HepG2 (cell line): ENCODE data around the gene OR5H1. TPM values are rescaled to one million over a fixed set of nuclear protein-coding genes. Genes with fewer than 3 reads are reported as not detected.

Experiments used
- ATAC-seq: fragments of 200-7000 bp; cut with Tn5 transposase; 3 replicates; pipeline ENCODE4 v1.9.1; 2020; ENCODE audit warnings: mild to moderate bottlenecking, moderate library complexity
- Bru-seq: library from RNA; stranded (reverse); fragments of 400-500 nt; gene quantifications from one replicate; lab custom pipeline; 2021; lab: Mats Ljungman, UMichigan
- BruChase-seq, 2 experiments: library from RNA; stranded (reverse); fragments of 400-500 nt; gene quantifications; one replicate each; lab custom pipeline; 2021; lab: Mats Ljungman, UMichigan
- BruUV-seq: library from RNA; stranded (reverse); fragments of 400-500 nt; replicated peaks from 2 replicates; lab custom pipeline; 2021; lab: Mats Ljungman, UMichigan
- CTCF ChIA-PET: fragments of 300-600 bp; formaldehyde crosslinking; extraction: SDS; loops from one replicate; lab custom pipeline; 2021; ENCODE audit warnings: low total read pairs, inconsistent platforms, low intra/inter-chr PET ratio; lab: Yijun Ruan, JAX
- POLR2A ChIA-PET: fragments of 350-600 bp; sonication (Branson Sonifier 250); formaldehyde crosslinking; loops from one replicate; lab custom pipeline; 2020; ENCODE audit warnings: antibody characterized with exemption, inconsistent platforms; lab: Yijun Ruan, JAX
- DNase-seq: peaks from one replicate; pipeline ENCODE4 v3.0.0-alpha.2; 2015; ENCODE audit warnings: low spot score
- FAIRE-seq: peaks from 3 replicates; lab custom pipeline; 2011; peaks lifted over from hg19 to GRCh38; lab: Jason Lieb, UNC
- H2AFZ ChIP-seq: one replicate; pipeline ENCODE4 v1.6.1; 2011; ENCODE audit warnings: low read length, inconsistent platforms
- H3K27ac ChIP-seq: fragments of 300-600 bp; 3 replicates; pipeline ENCODE4 v1.8.0; 2011; ENCODE audit warnings: mixed run types, mild to moderate bottlenecking, mixed read lengths, low read length, inconsistent platforms; ENCODE audit not compliant: insufficient read depth; ENCODE audit errors: extremely low read length
- H3K27me3 ChIP-seq, 2 experiments: fragments of 200-600 bp in 1 of 2; 2 replicates in 1 of 2; 3 replicates in 1 of 2; pipeline versions ENCODE4 v1.6.0 to v1.8.0; 2011; ENCODE audit warnings: low read length in 2 of 2, mild to moderate bottlenecking in 2 of 2, moderate library complexity in 2 of 2, inconsistent platforms in 1 of 2; ENCODE audit not compliant: insufficient read depth in 2 of 2, control insufficient read depth in 1 of 2
- H3K36me3 ChIP-seq, 2 experiments: fragments of 200-600 bp in 1 of 2; replicated peaks in 1 of 2; 2 replicates in 1 of 2; 3 replicates in 1 of 2; pipeline versions ENCODE4 v1.5.1 to v1.8.0; 2011; ENCODE audit warnings: low read length in 2 of 2, inconsistent platforms in 1 of 2; ENCODE audit not compliant: insufficient read depth in 2 of 2, control insufficient read depth in 1 of 2
- H3K4me1 ChIP-seq: 2 replicates; pipeline ENCODE4 v1.5.1; 2012; ENCODE audit warnings: low read length, inconsistent platforms; ENCODE audit not compliant: insufficient read depth
- H3K4me2 ChIP-seq: 2 replicates; pipeline ENCODE4 v1.6.0; 2011; ENCODE audit warnings: low read depth, low read length, inconsistent platforms
- H3K4me3 ChIP-seq, 3 experiments: fragments of 200-600 bp in 1 of 3; sonication (generic), shearing (Covaris generic) in 1 of 3; replicated peaks in 1 of 3; 2 replicates each; pipeline ENCODE4 v1.5.1; 2011 to 2016; ENCODE audit warnings: low read length in 3 of 3, inconsistent platforms in 2 of 3, low read depth in 2 of 3, mild to moderate bottlenecking in 2 of 3, control low read depth in 1 of 3, mixed read lengths in 1 of 3; ENCODE audit not compliant: insufficient read depth in 1 of 3
- H3K79me2 ChIP-seq: one replicate; pipeline ENCODE4 v1.6.1; 2011; ENCODE audit warnings: low read length, inconsistent platforms; ENCODE audit not compliant: insufficient read depth
- H3K9ac ChIP-seq: 2 replicates; pipeline ENCODE4 v1.6.0; 2011; ENCODE audit warnings: mild to moderate bottlenecking, low read depth, low read length, inconsistent platforms; ENCODE audit not compliant: insufficient read depth
- H3K9me3 ChIP-seq: 2 replicates; pipeline ENCODE4 v1.5.1; 2012; ENCODE audit warnings: mild to moderate bottlenecking, low read length
- H4K20me1 ChIP-seq: 2 replicates; pipeline ENCODE4 v1.6.0; 2011; ENCODE audit warnings: inconsistent platforms, mild to moderate bottlenecking, low read length, moderate library complexity; ENCODE audit not compliant: insufficient read depth
- AGO1 ChIP-seq: fragments of 200-400 bp; formaldehyde crosslinking; IDR thresholded peaks from 2 replicates; pipeline ENCODE4 v1.6.1; 2017; ENCODE audit warnings: mild to moderate bottlenecking, low read depth, low read length, moderate library complexity; ENCODE audit not compliant: poor library complexity, severe bottlenecking
- CC2D1A ChIP-seq: sonication (generic); formaldehyde crosslinking; IDR thresholded peaks from 2 replicates; pipeline ENCODE4 v1.8.1; 2023; ENCODE audit warnings: mild to moderate bottlenecking, missing genetic modification reagents
- HCFC1 ChIP-seq: fragments of 150-350 bp; IDR thresholded peaks from 2 replicates; pipeline ENCODE4 v1.6.1; 2014; ENCODE audit warnings: low read depth, low read length
- HDAC6 ChIP-seq: fragments of 200-600 bp; sonication (generic); IDR thresholded peaks from 2 replicates; pipeline ENCODE4 v1.7.0; 2017; ENCODE audit warnings: mild to moderate bottlenecking, antibody characterized with exemption, low read length, low read depth
- HES4 ChIP-seq: sonication (generic); formaldehyde crosslinking; IDR thresholded peaks from 2 replicates; pipeline ENCODE4 v1.9.0; 2021; ENCODE audit warnings: mild to moderate bottlenecking, missing genetic modification reagents, borderline replicate concordance
- HOXA9 ChIP-seq: sonication (generic); formaldehyde crosslinking; IDR thresholded peaks from 2 replicates; pipeline ENCODE4 v1.8.1; 2022; ENCODE audit warnings: missing genetic modification reagents, mild to moderate bottlenecking, moderate library complexity, borderline replicate concordance
- IRF2 ChIP-seq: IDR thresholded peaks from 2 replicates; pipeline ENCODE4 v1.6.1; 2018; ENCODE audit warnings: missing genetic modification reagents, missing compliant biosample characterization
- IRX3 ChIP-seq: sonication (generic); formaldehyde crosslinking; IDR thresholded peaks from 2 replicates; pipeline ENCODE4 v1.8.1; 2023; ENCODE audit warnings: mild to moderate bottlenecking, low read depth, missing genetic modification reagents, borderline replicate concordance
- NFIB ChIP-seq: sonication (generic); formaldehyde crosslinking; IDR thresholded peaks from 2 replicates; pipeline ENCODE4 v1.9.0; 2021; ENCODE audit warnings: missing genetic modification reagents, mild to moderate bottlenecking, borderline replicate concordance
- PAX8 ChIP-seq: sonication (generic); formaldehyde crosslinking; IDR thresholded peaks from 2 replicates; pipeline ENCODE4 v1.8.0; 2022; ENCODE audit warnings: mild to moderate bottlenecking, missing genetic modification reagents, borderline replicate concordance
- RFX1 ChIP-seq: fragments of 450-650 bp; IDR thresholded peaks from 2 replicates; pipeline ENCODE4 v1.6.1; 2017
- SSRP1 ChIP-seq: IDR thresholded peaks from 2 replicates; pipeline ENCODE4 v1.6.1; 2016; ENCODE audit warnings: control low read depth
- ZMAT5 ChIP-seq: sonication (generic); formaldehyde crosslinking; IDR thresholded peaks from 2 replicates; pipeline ENCODE4 v1.5.0; 2020; ENCODE audit warnings: mild to moderate bottlenecking, low read depth, missing genetic modification reagents, borderline replicate concordance
- ZNF138 ChIP-seq: sonication (generic); formaldehyde crosslinking; IDR thresholded peaks from 2 replicates; pipeline ENCODE4 v1.5.0; 2020; ENCODE audit warnings: mild to moderate bottlenecking, low read depth, missing genetic modification reagents
- ZNF256 ChIP-seq: sonication (generic); formaldehyde crosslinking; conservative IDR thresholded peaks from 2 replicates; pipeline ENCODE4 v1.4.0; 2020; ENCODE audit warnings: missing genetic modification reagents
- ZNF446 ChIP-seq: sonication (generic); formaldehyde crosslinking; IDR thresholded peaks from 2 replicates; pipeline ENCODE4 v1.5.0; 2020; ENCODE audit warnings: mild to moderate bottlenecking, missing genetic modification reagents
- ZNF564 ChIP-seq: sonication (generic); formaldehyde crosslinking; IDR thresholded peaks from 2 replicates; pipeline ENCODE4 v1.8.1; 2023; ENCODE audit warnings: mild to moderate bottlenecking, missing genetic modification reagents
- ZNF614 ChIP-seq: IDR thresholded peaks from 2 replicates; pipeline ENCODE4 v1.6.1; 2018; ENCODE audit warnings: missing biosample characterization, missing genetic modification reagents, inconsistent platforms, borderline replicate concordance
- ZNF788 ChIP-seq: sonication (generic); formaldehyde crosslinking; IDR thresholded peaks from 2 replicates; pipeline ENCODE4 v1.5.0; 2020; ENCODE audit warnings: mild to moderate bottlenecking, missing genetic modification reagents, borderline replicate concordance
- ZSCAN20 ChIP-seq: sonication (generic); formaldehyde crosslinking; IDR thresholded peaks from 2 replicates; pipeline ENCODE4 v1.4.0; 2020; ENCODE audit warnings: missing genetic modification reagents, mild to moderate bottlenecking, borderline replicate concordance
- WGBS: methylation state at CpG from one replicate; pipeline ENCODE4 v1.1.6; 2017; ENCODE audit warnings: low lambda C conversion rate; 5-methylcytosine and 5-hydroxymethylcytosine counted together
- in situ Hi-C: cut with HindIII; loops from 2 replicates; pipeline ENCODE4 v1.10.0; 2017; ENCODE audit warnings: low pct_unique_long_range_greater_than_20kb; ENCODE audit not compliant: extremely low pct_ligation_motif_present
- intact Hi-C: fragments of 100-400 bp; cut with micrococcal nuclease; formaldehyde crosslinking; loops from one replicate; pipeline ENCODE4 v1.10.0; 2022; ENCODE audit not compliant: unreplicated experiment
- long read RNA-seq, 2 experiments: library from RNA in 1 of 2; library from polyadenylated mRNA in 1 of 2; stranded (forward) in 1 of 2; unstranded in 1 of 2; transcript quantifications; one replicate each; pipeline ENCODE4 v2.0.0, GENCODE V29; 2019 to 2022
- polyA minus RNA-seq, 3 experiments: library from RNA; depleted of rRNA, polyadenylated mRNA; stranded (reverse); fragments of >200 nt; gene quantifications; 2 replicates each; pipeline ENCODE4 v1.2.3, GENCODE V29; 2011; ENCODE audit warnings: low replicate concordance in 1 of 3
- polyA plus RNA-seq, 8 experiments: library from polyadenylated mRNA; depleted of rRNA in 3 of 8; stranded (reverse) in 7 of 8; unstranded in 1 of 8; fragments of >200 nt; fragmentation: Illumina TruSeq in 4 of 8; extraction: Trizol in 4 of 8; gene quantifications; 2 replicates each; pipeline versions ENCODE4 v1.2.1 to v1.2.3, GENCODE V29; 2011 to 2016; ENCODE audit warnings: low read depth in 4 of 8, missing spikeins in 1 of 8, mixed read lengths in 1 of 8; ENCODE audit not compliant: insufficient read depth in 1 of 8
- total RNA-seq, 5 experiments: library from RNA; depleted of rRNA; stranded (reverse); fragments of >200 nt; fragmentation: Illumina TruSeq; extraction: Trizol; gene quantifications; 2 replicates each; pipeline ENCODE4 v1.2.3, GENCODE V29; 2016; ENCODE audit warnings: low read depth in 1 of 5

The OR5H1 gene
- total RNA-seq (2016; rRNA removed; fragmentation: Illumina TruSeq; extraction: Trizol) (not detected in 2 replicates), polyA plus RNA-seq (2011; rRNA removed) (not detected in 2 replicates), polyA minus RNA-seq (2011; rRNA and poly(A)+ RNA removed; ENCODE audit: low replicate concordance) (not detected in 2 replicates), Bru-seq, nascent RNA (not detected), BruChase-seq, experiment 1, labeled RNA remaining after a 6-hour chase (not detected), BruChase-seq, experiment 2, labeled RNA remaining after a 2-hour chase (not detected)
- not detected in 2 replicates for total RNA-seq (2016; cell fraction: cytosol; rRNA removed; fragmentation: Illumina TruSeq; extraction: Trizol; ENCODE audit: low read depth)
- total RNA-seq (2016; cell fraction: insoluble cytoplasmic fraction; rRNA removed; fragmentation: Illumina TruSeq; extraction: Trizol): not detected in 2 replicates
- total RNA-seq (2016; cell fraction: membrane; rRNA removed; fragmentation: Illumina TruSeq; extraction: Trizol): not detected in 2 replicates
- total RNA-seq (2016; cell fraction: nucleus; rRNA removed; fragmentation: Illumina TruSeq; extraction: Trizol): not detected in 2 replicates
- not detected in 2 replicates for polyA plus RNA-seq (2011; cell fraction: cytosol; rRNA removed)
- not detected in 2 replicates for polyA plus RNA-seq (2011; cell fraction: nucleus; rRNA removed)
- polyA plus RNA-seq (2012): not detected in 2 replicates
- not detected in 2 replicates for polyA plus RNA-seq (2016; cell fraction: cytosol; fragmentation: Illumina TruSeq; extraction: Trizol; ENCODE audit: low read depth)
- polyA plus RNA-seq (2016; cell fraction: insoluble cytoplasmic fraction; fragmentation: Illumina TruSeq; extraction: Trizol; ENCODE audit: low read depth): not detected in 2 replicates
- polyA plus RNA-seq (2016; cell fraction: membrane; fragmentation: Illumina TruSeq; extraction: Trizol; ENCODE audit: low read depth): not detected in 2 replicates
- polyA plus RNA-seq (2016; cell fraction: nucleus; fragmentation: Illumina TruSeq; extraction: Trizol; ENCODE audit: insufficient read depth, low read depth): not detected in 2 replicates
- polyA minus RNA-seq (2011; cell fraction: cytosol; rRNA and poly(A)+ RNA removed): not detected in 2 replicates
- polyA minus RNA-seq (2011; cell fraction: nucleus; rRNA and poly(A)+ RNA removed): not detected in 2 replicates
- long read RNA-seq, experiment 1: 0 reads
- long read RNA-seq, experiment 2: 0 reads

GRCh38 chr3:98130421-98130820 lies at the start of gene OR5H1:
OR5H1 (plus strand) TSS chr3:98130721; CDS start chr3:98132698, 1,977 bp downstream.
- no peaks in the 10 kb centered on the region for H3K36me3 ChIP-seq
- WGBS: 0% methylated on average over 1 of the region's 1 CpG
- no TSS peak for BruUV-seq
- in situ Hi-C loops: no loop called here
- H2AFZ ChIP-seq: no peak within 1 kb of the TSS
- H3K27ac ChIP-seq: no peak within 1 kb of the TSS
- no peaks in the 10 kb centered on the region for H3K79me2 ChIP-seq
- H4K20me1 ChIP-seq: no peaks in the 10 kb centered on the region
- H3K27me3 ChIP-seq: no peaks in the 10 kb centered on the region
- no peak for ATAC-seq
- FAIRE-seq: no peak
- no peak within 1 kb of the TSS for H3K4me2 ChIP-seq
- intact Hi-C loops: no loop called here
- H3K9me3 ChIP-seq: no peaks in the 10 kb centered on the region
- ChIA-PET POLR2A (no interaction called here), CTCF (no interaction called here)
- H3K9ac ChIP-seq: no peak within 1 kb of the TSS
- H3K4me3 ChIP-seq: no peak within 1 kb of the TSS
- H3K4me1 ChIP-seq: no peaks in the 10 kb centered on the region
- no peak for TF ChIP-seq SSRP1 (CRISPR knock-in tag)
- no peak for TF ChIP-seq RFX1
- no peak for TF ChIP-seq ZNF564 (CRISPR knock-in tag)
- TF ChIP-seq HES4 (CRISPR knock-in tag): no peak
- no peak for TF ChIP-seq IRF2 (CRISPR knock-in tag)
- TF ChIP-seq HOXA9: no peak
- no peak for TF ChIP-seq IRX3 (CRISPR knock-in tag)
- TF ChIP-seq ZNF614: no peak
- no peak for TF ChIP-seq ZNF788 (CRISPR knock-in tag)
- no peak for TF ChIP-seq HCFC1
- TF ChIP-seq ZNF446 (CRISPR knock-in tag): no peak
- no peak for TF ChIP-seq CC2D1A (CRISPR knock-in tag)
- TF ChIP-seq NFIB (CRISPR knock-in tag): no peak
- TF ChIP-seq ZMAT5 (CRISPR knock-in tag): no peak
- TF ChIP-seq ZNF256 (CRISPR knock-in tag): no peak
- no peak for TF ChIP-seq HDAC6
- no peak for TF ChIP-seq ZNF138
- no peak for TF ChIP-seq PAX8 (CRISPR knock-in tag)
- TF ChIP-seq AGO1: no peak
- no peak for TF ChIP-seq ZSCAN20 (CRISPR knock-in tag)
- TF ChIP-seq, all 625 proteins: peak for 0
- no peak for DNase-seq
